22Rv1 (cell line): ENCODE results near the gene CTXN2.

ENCODE experiments used
- H3K27ac ChIP-seq: fragments of 450-650 bp; 2 replicates; pipeline ENCODE4 v1.5.1; 2017
- ZFX ChIP-seq: fragments of 450-650 bp; IDR thresholded peaks from 2 replicates; pipeline ENCODE4 v1.6.1; 2017; ENCODE audit warnings: antibody characterized with exemption, borderline replicate concordance
- TF ChIP-seq, protein P1 (sequence below): fragments of 450-650 bp; IDR thresholded peaks from 2 replicates; pipeline ENCODE4 v1.5.1; 2017; ENCODE audit warnings: mild to moderate bottlenecking

Gene CTXN2

DNA sequence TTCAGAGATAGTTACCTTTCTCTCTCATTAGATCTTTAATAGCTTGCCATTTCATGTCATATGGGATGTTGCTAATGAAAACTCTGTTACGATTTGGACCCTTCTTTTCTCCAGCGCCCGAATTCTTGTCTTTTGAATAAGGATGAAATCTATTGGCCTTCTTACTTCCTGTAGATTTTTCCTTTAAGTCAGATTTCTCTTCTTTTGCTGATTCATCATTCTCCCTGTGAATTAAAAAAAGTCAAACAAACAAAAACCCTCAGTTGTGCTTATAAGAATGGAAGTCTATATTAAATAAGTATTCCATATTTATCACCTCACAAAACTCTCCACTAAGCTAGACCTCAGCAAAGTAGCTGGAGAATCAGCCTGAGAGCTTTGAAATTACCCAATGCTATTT is 22.8 kb upstream of the CTXN2 start:
- no peak overlapping the region for H3K27ac ChIP-seq
- no peak for TF ChIP-seq ZFX

DNA sequence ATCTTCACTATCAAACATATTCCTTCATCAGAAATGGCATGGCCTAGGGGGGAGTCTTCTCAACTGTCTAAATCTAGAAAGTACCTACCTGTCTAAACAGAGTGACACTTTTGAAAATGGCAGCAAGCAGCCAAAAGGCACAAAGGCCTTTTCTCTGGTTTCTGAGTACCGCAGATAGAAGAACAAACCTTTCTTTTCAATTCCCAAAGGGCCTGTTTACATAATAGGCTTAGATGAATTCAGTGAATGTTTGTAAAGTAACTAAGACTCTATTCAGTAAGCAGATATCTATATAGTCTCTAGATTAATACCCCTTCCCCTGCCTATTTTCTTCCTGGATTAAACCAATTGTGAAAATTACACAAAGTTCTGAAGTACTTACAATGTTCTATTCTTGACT is 20.5 kb upstream of the CTXN2 start:
- H3K27ac ChIP-seq: no peak overlapping the region
- TF ChIP-seq, protein P1, sequence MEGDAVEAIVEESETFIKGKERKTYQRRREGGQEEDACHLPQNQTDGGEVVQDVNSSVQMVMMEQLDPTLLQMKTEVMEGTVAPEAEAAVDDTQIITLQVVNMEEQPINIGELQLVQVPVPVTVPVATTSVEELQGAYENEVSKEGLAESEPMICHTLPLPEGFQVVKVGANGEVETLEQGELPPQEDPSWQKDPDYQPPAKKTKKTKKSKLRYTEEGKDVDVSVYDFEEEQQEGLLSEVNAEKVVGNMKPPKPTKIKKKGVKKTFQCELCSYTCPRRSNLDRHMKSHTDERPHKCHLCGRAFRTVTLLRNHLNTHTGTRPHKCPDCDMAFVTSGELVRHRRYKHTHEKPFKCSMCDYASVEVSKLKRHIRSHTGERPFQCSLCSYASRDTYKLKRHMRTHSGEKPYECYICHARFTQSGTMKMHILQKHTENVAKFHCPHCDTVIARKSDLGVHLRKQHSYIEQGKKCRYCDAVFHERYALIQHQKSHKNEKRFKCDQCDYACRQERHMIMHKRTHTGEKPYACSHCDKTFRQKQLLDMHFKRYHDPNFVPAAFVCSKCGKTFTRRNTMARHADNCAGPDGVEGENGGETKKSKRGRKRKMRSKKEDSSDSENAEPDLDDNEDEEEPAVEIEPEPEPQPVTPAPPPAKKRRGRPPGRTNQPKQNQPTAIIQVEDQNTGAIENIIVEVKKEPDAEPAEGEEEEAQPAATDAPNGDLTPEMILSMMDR: no peak
- no peak for TF ChIP-seq ZFX

DNA sequence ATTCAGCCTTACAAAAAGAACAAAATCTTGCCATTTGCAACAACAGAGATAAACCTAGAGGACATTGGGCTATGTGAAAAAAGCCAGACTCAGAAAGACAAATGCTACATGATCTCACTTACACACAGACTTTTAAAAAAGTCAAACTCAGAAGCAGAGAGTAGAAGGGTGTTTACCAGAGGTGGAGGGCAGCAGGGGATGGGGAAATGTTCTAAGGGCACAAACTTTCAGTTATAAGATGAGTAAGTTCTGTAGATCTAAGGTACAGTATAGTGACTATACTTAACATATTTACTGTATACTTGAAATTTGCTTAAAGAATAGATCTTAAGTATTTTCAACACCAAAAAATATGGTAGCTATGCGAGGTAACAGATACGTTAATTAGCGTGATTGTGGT is 16.3 kb upstream of the CTXN2 start:
- TF ChIP-seq, protein P1: no peak
- TF ChIP-seq ZFX: no peak
- H3K27ac ChIP-seq: no peak overlapping the region

DNA sequence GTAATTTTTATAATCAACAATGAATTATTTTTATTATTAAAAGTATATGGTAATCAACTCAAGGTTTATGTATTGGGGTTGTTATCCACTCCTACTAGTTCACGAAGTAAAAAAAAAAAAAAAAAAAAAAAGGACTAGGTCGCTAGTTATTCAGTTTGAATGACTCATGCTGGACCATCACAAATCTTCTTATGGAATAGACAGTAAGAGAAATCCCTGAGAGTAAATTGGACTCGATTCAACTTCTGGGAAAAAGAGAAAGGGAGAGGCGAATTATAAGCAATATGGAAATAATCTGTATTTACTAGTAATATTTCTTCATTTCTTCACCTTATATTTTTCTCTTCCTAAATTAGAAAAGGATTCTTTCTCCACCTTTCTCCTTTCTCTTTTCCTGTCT is 15.4 kb upstream of the CTXN2 start:
- TF ChIP-seq, protein P1: no peak
- TF ChIP-seq ZFX: no peak
- H3K27ac ChIP-seq: no peak overlapping the region

DNA sequence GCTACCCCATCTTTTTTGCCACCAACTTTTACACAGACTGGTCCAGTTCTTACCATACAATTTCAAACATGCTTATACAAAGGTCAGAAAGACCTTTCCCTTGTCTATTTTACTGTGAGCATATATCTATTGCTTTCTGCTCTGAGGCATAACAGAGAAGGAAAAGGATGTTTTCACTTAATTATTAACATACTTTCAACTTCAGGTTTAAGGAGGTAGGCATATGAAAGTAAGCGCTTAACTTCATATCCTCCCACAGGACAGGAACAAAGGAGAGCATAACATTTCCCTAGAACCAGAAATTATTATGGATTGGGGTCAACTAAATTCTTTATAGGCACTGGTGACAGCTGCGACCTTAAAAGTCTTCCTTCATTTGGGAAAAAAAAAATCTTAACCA is 14.5 kb upstream of the CTXN2 start:
- TF ChIP-seq, protein P1: no peak
- TF ChIP-seq ZFX: no peak
- no peak overlapping the region; the same call in 1 of the 2 replicates for H3K27ac ChIP-seq

DNA sequence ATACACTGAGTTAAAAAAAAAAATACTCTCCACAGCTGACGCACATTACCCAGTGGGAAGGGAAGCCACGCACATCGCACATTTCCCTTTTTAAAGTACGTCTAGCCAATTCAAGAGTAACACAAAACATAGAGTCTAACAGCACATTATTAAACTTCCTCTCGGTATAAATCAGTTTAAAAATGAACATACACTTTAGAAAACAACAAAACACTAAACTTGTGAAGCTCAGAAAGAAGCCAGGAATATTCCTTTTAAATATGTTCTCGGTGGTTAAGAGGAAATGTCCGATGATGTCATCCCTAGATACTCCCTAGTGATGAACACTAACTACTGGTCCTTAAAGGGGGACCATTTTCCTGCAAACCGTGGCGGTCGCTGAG is 14.1 kb upstream of the CTXN2 start:
- TF ChIP-seq, protein P1: no peak
- TF ChIP-seq ZFX: no peak

DNA sequence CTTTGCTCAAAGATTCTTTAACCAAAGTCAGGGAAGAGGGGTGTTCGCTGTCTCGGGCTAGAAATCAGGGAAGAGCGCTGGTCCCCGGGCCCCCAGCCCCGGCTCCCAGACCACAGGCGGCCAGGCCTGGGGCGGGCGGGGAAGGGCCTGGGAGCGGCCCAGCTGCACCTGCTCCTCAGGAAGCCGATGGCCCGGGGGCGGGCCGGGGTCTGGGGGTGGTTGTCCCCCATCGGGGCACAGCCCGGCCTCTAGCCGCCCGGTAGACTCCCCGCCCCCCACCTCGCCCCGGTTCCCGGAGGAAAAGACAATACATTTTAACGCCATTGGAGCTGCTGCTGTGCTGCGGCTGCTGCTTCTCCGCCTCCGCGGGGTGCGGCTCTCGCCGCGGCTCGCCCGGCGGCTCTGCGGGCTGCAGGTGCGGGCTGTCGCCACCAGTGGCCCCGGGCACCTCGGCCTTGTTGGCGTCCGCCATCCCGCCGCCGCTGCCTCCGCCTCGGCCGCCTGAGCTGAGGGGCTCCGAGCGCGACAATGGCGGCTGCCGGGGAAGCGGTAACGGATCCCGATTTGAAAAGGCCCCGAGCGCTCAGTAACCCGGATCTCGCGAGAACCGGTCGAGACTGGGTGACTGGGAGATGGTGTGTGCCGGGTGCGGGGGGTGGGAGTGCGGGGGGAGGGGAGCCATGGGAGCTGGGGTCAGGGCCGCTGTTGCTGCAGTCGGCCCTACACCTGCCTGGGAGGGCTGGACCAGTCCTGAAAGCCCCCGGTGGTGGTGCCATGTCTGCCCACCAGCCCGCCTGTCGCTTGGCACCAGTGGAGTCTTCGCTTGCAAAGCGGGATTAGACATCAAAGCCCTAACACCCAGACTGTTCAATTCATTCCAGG is 13.5 kb upstream of the CTXN2 start, which contains the start of gene MYEF2:
Gene MYEF2 (minus strand): TSS at position 530 of the 882 bp plus-strand sequence. CDS start 58 bp downstream, at position 472.
- TF ChIP-seq ZFX: 0 out of 2 replicates have a peak, but pooled peaks have one; percentile 35
- TF ChIP-seq, protein P1: peak; percentile 16
- H3K27ac ChIP-seq: peak within 1 kb of the TSS; percentile 68

More for the DNA sequence above, 14.1 kb upstream of the CTXN2 start:
- H3K27ac ChIP-seq: peak overlapping the region; percentile 68
